GM23338 (cell line): Measurements from ENCODE around the gene TMEM135. TPM values are rescaled to one million over a fixed set of nuclear protein-coding genes. Genes with fewer than 3 reads are reported as not detected.

Experiments
- ATAC-seq: fragments of 200-7000 bp; cut with Tn5 transposase; 3 replicates; pipeline ENCODE4 v1.9.1; 2020
- DNase-seq: peaks from one replicate; pipeline ENCODE4 v3.0.0-alpha.2; 2015; ENCODE audit warnings: low spot score
- H2AFZ ChIP-seq: fragments of 200-600 bp; sonication (generic); 2 replicates; pipeline ENCODE4 v1.8.0; 2016; ENCODE audit warnings: antibody characterized with exemption, mild to moderate bottlenecking, moderate library complexity
- H3F3A ChIP-seq: fragments of 200-600 bp; sonication (generic); replicated peaks from 2 replicates; pipeline ENCODE4 v1.8.0; 2017; ENCODE audit warnings: antibody characterized with exemption, mixed run types, low read depth
- H3K27ac ChIP-seq: fragments of 200-600 bp; sonication (generic); 2 replicates; pipeline ENCODE4 v1.6.1; 2016; ENCODE audit warnings: low read depth
- H3K27me3 ChIP-seq: fragments of 200-600 bp; sonication (generic); 2 replicates; pipeline ENCODE4 v1.8.0; 2016; ENCODE audit warnings: mild to moderate bottlenecking, mixed run types, moderate library complexity; ENCODE audit not compliant: insufficient read depth
- H3K36me3 ChIP-seq: fragments of 200-600 bp; sonication (generic); 2 replicates; pipeline ENCODE4 v1.8.0; 2016; ENCODE audit warnings: mild to moderate bottlenecking; ENCODE audit not compliant: insufficient read depth
- H3K4me1 ChIP-seq: fragments of 200-600 bp; sonication (generic); 2 replicates; pipeline ENCODE4 v1.8.0; 2016; ENCODE audit warnings: mild to moderate bottlenecking, moderate library complexity; ENCODE audit not compliant: insufficient read depth
- H3K4me2 ChIP-seq: fragments of 200-600 bp; sonication (generic); 2 replicates; pipeline ENCODE4 v1.7.1; 2017; ENCODE audit warnings: mixed run types
- H3K4me3 ChIP-seq: fragments of 200-600 bp; sonication (generic); 2 replicates; pipeline ENCODE4 v1.6.1; 2016; ENCODE audit warnings: mixed run types
- H3K79me2 ChIP-seq: fragments of 200-600 bp; sonication (generic); replicated peaks from 2 replicates; pipeline ENCODE4 v1.8.0; 2017; ENCODE audit warnings: mild to moderate bottlenecking; ENCODE audit not compliant: insufficient read depth
- H3K9me2 ChIP-seq: fragments of 200-600 bp; sonication (generic); 2 replicates; pipeline ENCODE4 v1.8.0; 2017; ENCODE audit not compliant: insufficient read depth
- H4K20me1 ChIP-seq: fragments of 200-600 bp; sonication (generic); replicated peaks from 2 replicates; pipeline ENCODE4 v1.8.0; 2017; ENCODE audit warnings: mild to moderate bottlenecking; ENCODE audit not compliant: insufficient read depth
- H3K27ac Mint-ChIP-seq: 2 replicates; pipeline ENCODE4 v1.8.0; 2020; ENCODE audit warnings: inconsistent platforms, mild to moderate bottlenecking, moderate library complexity, mixed read lengths
- H3K27me3 Mint-ChIP-seq: 3 replicates; pipeline ENCODE4 v1.8.0; 2022; ENCODE audit warnings: low read depth, mild to moderate bottlenecking, moderate library complexity, mixed read lengths, inconsistent platforms; ENCODE audit not compliant: insufficient read depth, poor library complexity
- H3K36me3 Mint-ChIP-seq: 3 replicates; pipeline ENCODE4 v1.8.0; 2021; ENCODE audit warnings: low read depth, mild to moderate bottlenecking, inconsistent platforms, moderate library complexity, mixed read lengths
- H3K4me1 Mint-ChIP-seq: 3 replicates; pipeline ENCODE4 v1.8.0; 2020; ENCODE audit warnings: mild to moderate bottlenecking, inconsistent platforms, mixed read lengths
- H3K4me3 Mint-ChIP-seq: 3 replicates; pipeline ENCODE4 v1.8.0; 2021; ENCODE audit warnings: moderate library complexity, mild to moderate bottlenecking, inconsistent platforms, mixed read lengths
- H3K9me3 Mint-ChIP-seq: 3 replicates; pipeline ENCODE4 v1.8.0; 2020; ENCODE audit warnings: moderate library complexity, mild to moderate bottlenecking, inconsistent platforms, mixed read lengths
- CREB1 ChIP-seq: fragments of 250-450 bp; sonication (Bioruptor Pico); IDR thresholded peaks from 2 replicates; pipeline ENCODE4 v1.5.0; 2020; ENCODE audit warnings: low read depth, mild to moderate bottlenecking, moderate library complexity
- CTCF ChIP-seq, 2 experiments: fragments of 200-600 bp in 1 of 2; sonication (generic) in 1 of 2; conservative IDR thresholded peaks; 2 replicates each; pipeline versions ENCODE4 v1.5.1 to v1.6.1; 2016 to 2017; ENCODE audit warnings: antibody characterized with exemption in 2 of 2, low read depth in 2 of 2, mild to moderate bottlenecking in 2 of 2, moderate library complexity in 1 of 2
- EZH2 ChIP-seq: fragments of 200-600 bp; sonication (generic); IDR thresholded peaks from one replicate; pipeline ENCODE4 v1.8.0; 2017; ENCODE audit warnings: antibody characterized with exemption, mild to moderate bottlenecking, low read depth; ENCODE audit not compliant: unreplicated experiment
- NANOG ChIP-seq: IDR thresholded peaks from 2 replicates; pipeline ENCODE4 v1.6.1; 2016; ENCODE audit warnings: antibody characterized with exemption, borderline replicate concordance
- POLR2AphosphoS5 ChIP-seq: IDR thresholded peaks from 2 replicates; pipeline ENCODE4 v1.6.1; 2016; ENCODE audit warnings: antibody characterized with exemption, low read depth
- STAT1 ChIP-seq: IDR thresholded peaks from one replicate; pipeline ENCODE4 v1.6.1; 2016; ENCODE audit warnings: antibody characterized with exemption; ENCODE audit not compliant: unreplicated experiment
- ZNF114 ChIP-seq: fragments of 250-450 bp; sonication (Bioruptor Pico); IDR thresholded peaks from 2 replicates; pipeline ENCODE4 v1.5.0; 2020; ENCODE audit warnings: mild to moderate bottlenecking, moderate library complexity
- ZNF331 ChIP-seq: fragments of 250-450 bp; sonication (Bioruptor Pico); IDR thresholded peaks from 2 replicates; pipeline ENCODE4 v1.5.0; 2020; ENCODE audit warnings: low read depth, mild to moderate bottlenecking, moderate library complexity
- ZNF462 ChIP-seq: fragments of 250-450 bp; sonication (Bioruptor Pico); IDR thresholded peaks from 2 replicates; pipeline ENCODE4 v1.5.0; 2020; ENCODE audit warnings: mild to moderate bottlenecking, moderate library complexity
- polyA plus RNA-seq: library from polyadenylated mRNA; unstranded; fragments of >200 nt; fragmentation: Nextera tagmentation; extraction: Ambion mirVana; gene quantifications from 2 replicates; pipeline ENCODE4 v1.2.1, GENCODE V29; 2016
- total RNA-seq: library from RNA; depleted of rRNA; stranded (reverse); fragments of >200 nt; shearing (Covaris generic); gene quantifications from 2 replicates; pipeline ENCODE4 v1.2.3, GENCODE V29; 2014
- TF ChIP-seq, protein P1 (sequence below): IDR thresholded peaks from one replicate; pipeline ENCODE4 v1.6.1; 2018; ENCODE audit warnings: antibody characterized with exemption; ENCODE audit not compliant: unreplicated experiment

Gene TMEM135
- total and polyA plus RNA-seq, 2 experiments from 2014 or later, result 23.4 to 49.9 TPM

DNA sequence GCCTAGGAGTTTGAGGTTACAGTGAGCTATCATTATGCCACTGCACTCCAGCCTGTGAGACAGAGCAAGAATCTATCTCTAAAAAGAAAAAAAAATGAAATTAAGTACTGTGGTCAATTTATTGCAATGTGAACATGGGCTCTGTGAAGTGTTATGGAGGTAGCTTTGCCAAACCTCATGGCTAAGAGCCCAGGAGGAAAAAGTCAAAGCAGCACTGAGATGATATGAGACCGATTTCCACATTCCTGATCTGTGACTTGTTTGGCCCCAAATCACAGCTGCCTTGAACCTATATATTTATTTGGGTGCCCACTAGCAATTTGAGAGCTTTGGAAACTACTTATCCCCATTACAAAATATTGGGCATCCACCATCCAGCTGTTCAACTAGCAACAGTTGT lies 29.8 kb upstream of the TMEM135 start:
- Mint-ChIP-seq H3K4me3 (no peak overlapping the region), H3K36me3 (no peaks in the 10 kb centered on the region; the same call in 2 of the 3 replicates), H3K27me3 (peaks cover 7% of the 10 kb centered on the region), H3K27ac (no peak overlapping the region), H3K4me1 (peaks cover 3% of the 10 kb centered on the region; the same call in 1 of the 3 replicates), H3K9me3 (no peaks in the 10 kb centered on the region)
- Histone ChIP-seq H2AFZ (no peak overlapping the region), H3K79me2 (no peaks in the 10 kb centered on the region), H3F3A (no peaks in the 10 kb centered on the region), H3K4me3 (no peak overlapping the region), H3K27ac (no peak overlapping the region), H3K27me3 (no peaks in the 10 kb centered on the region), H3K4me1 (no peaks in the 10 kb centered on the region), H3K9me2 (no peaks in the 10 kb centered on the region), H4K20me1 (no peaks in the 10 kb centered on the region), H3K36me3 (no peaks in the 10 kb centered on the region), H3K4me2 (no peak overlapping the region)
- ATAC-seq (no peak), DNase-seq (no peak)
- no peak for TF ChIP-seq CREB1 (CRISPR knock-in tag)
- TF ChIP-seq, protein P1, sequence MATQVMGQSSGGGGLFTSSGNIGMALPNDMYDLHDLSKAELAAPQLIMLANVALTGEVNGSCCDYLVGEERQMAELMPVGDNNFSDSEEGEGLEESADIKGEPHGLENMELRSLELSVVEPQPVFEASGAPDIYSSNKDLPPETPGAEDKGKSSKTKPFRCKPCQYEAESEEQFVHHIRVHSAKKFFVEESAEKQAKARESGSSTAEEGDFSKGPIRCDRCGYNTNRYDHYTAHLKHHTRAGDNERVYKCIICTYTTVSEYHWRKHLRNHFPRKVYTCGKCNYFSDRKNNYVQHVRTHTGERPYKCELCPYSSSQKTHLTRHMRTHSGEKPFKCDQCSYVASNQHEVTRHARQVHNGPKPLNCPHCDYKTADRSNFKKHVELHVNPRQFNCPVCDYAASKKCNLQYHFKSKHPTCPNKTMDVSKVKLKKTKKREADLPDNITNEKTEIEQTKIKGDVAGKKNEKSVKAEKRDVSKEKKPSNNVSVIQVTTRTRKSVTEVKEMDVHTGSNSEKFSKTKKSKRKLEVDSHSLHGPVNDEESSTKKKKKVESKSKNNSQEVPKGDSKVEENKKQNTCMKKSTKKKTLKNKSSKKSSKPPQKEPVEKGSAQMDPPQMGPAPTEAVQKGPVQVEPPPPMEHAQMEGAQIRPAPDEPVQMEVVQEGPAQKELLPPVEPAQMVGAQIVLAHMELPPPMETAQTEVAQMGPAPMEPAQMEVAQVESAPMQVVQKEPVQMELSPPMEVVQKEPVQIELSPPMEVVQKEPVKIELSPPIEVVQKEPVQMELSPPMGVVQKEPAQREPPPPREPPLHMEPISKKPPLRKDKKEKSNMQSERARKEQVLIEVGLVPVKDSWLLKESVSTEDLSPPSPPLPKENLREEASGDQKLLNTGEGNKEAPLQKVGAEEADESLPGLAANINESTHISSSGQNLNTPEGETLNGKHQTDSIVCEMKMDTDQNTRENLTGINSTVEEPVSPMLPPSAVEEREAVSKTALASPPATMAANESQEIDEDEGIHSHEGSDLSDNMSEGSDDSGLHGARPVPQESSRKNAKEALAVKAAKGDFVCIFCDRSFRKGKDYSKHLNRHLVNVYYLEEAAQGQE, result no peak
- TF ChIP-seq ZNF462, result no peak
- no peak for TF ChIP-seq NANOG
- no peak for TF ChIP-seq ZNF331
- no peak for TF ChIP-seq CTCF (conservative IDR thresholded peaks at IDR 0.05; ENCODE audit: low read depth in 2 of 2)
- no peak for TF ChIP-seq EZH2
- TF ChIP-seq STAT1, result no peak
- no peak for TF ChIP-seq ZNF114
- TF ChIP-seq POLR2AphosphoS5, result no peak
